K562 (cell line): ENCODE data around the gene EP300. TPM values are rescaled to one million over a fixed set of nuclear protein-coding genes. Genes with fewer than 3 reads are reported as not detected.

Experiments used
- ATAC-seq: fragments of 200-7000 bp; cut with Tn5 transposase; 3 replicates; pipeline ENCODE4 v1.9.1; 2020; ENCODE audit warnings: moderate library complexity
- BruUV-seq: library from RNA; stranded (reverse); fragments of 400-500 nt; replicated peaks from 2 replicates; lab custom pipeline; 2021; lab: Mats Ljungman, UMichigan
- CTCF ChIA-PET: fragments of 300-600 bp; formaldehyde crosslinking; extraction: SDS; loops from one replicate; lab custom pipeline; 2021; ENCODE audit warnings: low intra/inter-chr PET ratio; lab: Yijun Ruan, JAX
- POLR2A ChIA-PET: fragments of 300-600, 350-650 bp; sonication (Branson Sonifier 250); formaldehyde crosslinking; extraction: SDS; loops from one replicate; lab custom pipeline; 2021; ENCODE audit warnings: antibody characterized with exemption, inconsistent platforms; lab: Yijun Ruan, JAX
- DNase-seq, 4 experiments: peaks; one replicate each; pipeline versions ENCODE4 v3.0.0 to v3.0.0-alpha.2; 2011 to 2018; ENCODE audit warnings: low spot score in 3 of 4, mixed read lengths in 3 of 4; ENCODE audit errors: extremely low read depth in 1 of 4
- FAIRE-seq: peaks from 2 replicates; lab custom pipeline; 2011; peaks lifted over from hg19 to GRCh38; lab: Jason Lieb, UNC
- H2AFZ ChIP-seq: 2 replicates; pipeline ENCODE4 v1.6.0; 2011; ENCODE audit warnings: low read depth, low read length, control low read depth, inconsistent platforms
- H3K27ac ChIP-seq: fragments of 200-600 bp; 3 replicates; pipeline ENCODE4 v1.8.0; 2011; ENCODE audit warnings: low read depth, mild to moderate bottlenecking, control low read depth, inconsistent platforms, low read length, moderate library complexity, mixed read lengths; ENCODE audit errors: extremely low read depth
- H3K27me3 ChIP-seq, 2 experiments: fragments of 300-600 bp in 1 of 2; 2 replicates in 1 of 2; 3 replicates in 1 of 2; pipeline versions ENCODE4 v1.6.0 to v1.8.0; 2011; ENCODE audit warnings: inconsistent platforms in 2 of 2, low read length in 2 of 2, mild to moderate bottlenecking in 1 of 2, mixed read lengths in 1 of 2, moderate library complexity in 1 of 2; ENCODE audit not compliant: control insufficient read depth in 2 of 2, insufficient read depth in 2 of 2
- H3K36me3 ChIP-seq: fragments of 300-600 bp; 3 replicates; pipeline ENCODE4 v1.8.0; 2011; ENCODE audit warnings: mild to moderate bottlenecking, low read length, inconsistent platforms; ENCODE audit not compliant: control insufficient read depth, insufficient read depth
- H3K4me1 ChIP-seq, 2 experiments: fragments of 200-600 bp in 1 of 2; replicated peaks in 1 of 2; 2 replicates in 1 of 2; 3 replicates in 1 of 2; pipeline versions ENCODE4 v1.5.1 to v1.8.0; 2011; ENCODE audit warnings: inconsistent platforms in 2 of 2, low read length in 2 of 2, mild to moderate bottlenecking in 1 of 2, mixed read lengths in 1 of 2, moderate library complexity in 1 of 2; ENCODE audit not compliant: control insufficient read depth in 2 of 2, insufficient read depth in 2 of 2
- H3K4me2 ChIP-seq: 2 replicates; pipeline ENCODE4 v1.6.1; 2011; ENCODE audit warnings: low read length, control low read depth, inconsistent platforms, mixed read lengths; ENCODE audit not compliant: insufficient read depth
- H3K4me3 ChIP-seq: fragments of 200-600 bp; sonication (generic), shearing (Covaris generic); 2 replicates; pipeline ENCODE4 v1.5.1; 2016; ENCODE audit warnings: control low read depth, inconsistent platforms
- H3K79me2 ChIP-seq: fragments of 200-600 bp; 3 replicates; pipeline ENCODE4 v1.8.0; 2011; ENCODE audit warnings: low read length, inconsistent platforms; ENCODE audit not compliant: control insufficient read depth, insufficient read depth
- H3K9ac ChIP-seq, 2 experiments: 2 replicates each; pipeline versions ENCODE4 v1.6.0 to v1.6.1; 2011; ENCODE audit warnings: low read depth in 2 of 2, low read length in 2 of 2, control low read depth in 1 of 2, inconsistent platforms in 1 of 2, mild to moderate bottlenecking in 1 of 2, mixed read lengths in 1 of 2; ENCODE audit not compliant: insufficient read depth in 1 of 2
- H3K9me1 ChIP-seq: one replicate; pipeline ENCODE4 v1.6.0; 2011; ENCODE audit warnings: inconsistent platforms, mild to moderate bottlenecking, low read length, moderate library complexity; ENCODE audit not compliant: control insufficient read depth, insufficient read depth
- H3K9me3 ChIP-seq: replicated peaks from 2 replicates; pipeline ENCODE4 v1.5.1; 2011; ENCODE audit warnings: low read depth, low read length, inconsistent platforms; ENCODE audit not compliant: control insufficient read depth, insufficient read depth
- H4K20me1 ChIP-seq: replicated peaks from 2 replicates; pipeline ENCODE4 v1.6.1; 2011; ENCODE audit warnings: low read length, inconsistent platforms, mixed read lengths; ENCODE audit not compliant: control insufficient read depth, insufficient read depth
- CEBPG ChIP-seq, 3 experiments: fragments of 200-800 bp in 1 of 3; sonication (Bioruptor generic) in 1 of 3; sonication (generic) in 1 of 3; formaldehyde crosslinking in 1 of 3; IDR thresholded peaks in 2 of 3; conservative IDR thresholded peaks in 1 of 3; 2 replicates each; pipeline versions ENCODE4 v1.6.1 to v1.8.0; 2016 to 2022; ENCODE audit warnings: missing compliant biosample characterization in 2 of 3, missing genetic modification characterization in 2 of 3, mild to moderate bottlenecking in 1 of 3, missing genetic modification reagents in 1 of 3
- E2F6 ChIP-seq, 2 experiments: IDR thresholded peaks; 2 replicates each; pipeline ENCODE4 v1.6.1; 2011; ENCODE audit warnings: borderline replicate concordance in 1 of 2, control low read depth in 1 of 2, low read depth in 1 of 2, low read length in 1 of 2, mild to moderate bottlenecking in 1 of 2, mixed read lengths in 1 of 2, moderate library complexity in 1 of 2; ENCODE audit not compliant: insufficient read depth in 1 of 2, insufficient read length in 1 of 2, poor library complexity in 1 of 2, severe bottlenecking in 1 of 2; ENCODE audit errors: extremely low read depth in 1 of 2
- MAZ ChIP-seq, 2 experiments: fragments of 450-650 bp in 1 of 2; sonication (generic) in 1 of 2; formaldehyde crosslinking; IDR thresholded peaks in 1 of 2; conservative IDR thresholded peaks in 1 of 2; 2 replicates each; pipeline versions ENCODE4 v1.4.0 to v1.5.0; 2020; ENCODE audit warnings: mild to moderate bottlenecking in 1 of 2, missing genetic modification reagents in 1 of 2
- NCOA4 ChIP-seq: fragments of 450-650 bp; IDR thresholded peaks from 2 replicates; pipeline ENCODE4 v1.6.1; 2018; ENCODE audit warnings: mild to moderate bottlenecking; ENCODE audit not compliant: partially characterized antibody
- NCOA6 ChIP-seq: fragments of 450-650 bp; IDR thresholded peaks from 2 replicates; pipeline ENCODE4 v1.6.1; 2017; ENCODE audit warnings: mild to moderate bottlenecking
- POLR3G ChIP-seq: IDR thresholded peaks from 2 replicates; pipeline ENCODE4 v1.6.1; 2011; ENCODE audit not compliant: insufficient read length, insufficient replicate concordance; ENCODE audit errors: extremely low read depth
- ZBTB5 ChIP-seq: fragments of 450-650 bp; IDR thresholded peaks from 2 replicates; pipeline ENCODE4 v1.6.1; 2017; ENCODE audit warnings: antibody characterized with exemption
- ZKSCAN8 ChIP-seq: fragments of 200-800 bp; sonication (Bioruptor generic); IDR thresholded peaks from 2 replicates; pipeline ENCODE4 v1.6.1; 2016; ENCODE audit warnings: missing genetic modification characterization, missing compliant biosample characterization
- ZNF407 ChIP-seq: fragments of 450-650 bp; IDR thresholded peaks from 2 replicates; pipeline ENCODE4 v1.6.1; 2016; ENCODE audit warnings: low read depth
- ZNF77 ChIP-seq: fragments of 250-450 bp; sonication (Bioruptor Pico); IDR thresholded peaks from 2 replicates; pipeline ENCODE4 v1.5.0; 2020
- WGBS: fragments of 100-300 bp; shearing (Covaris generic); methylation state at CpG from one replicate; pipeline ENCODE4 v1.1.6; 2016; ENCODE audit warnings: low coverage, mixed read lengths; ENCODE audit not compliant: insufficient coverage; ENCODE audit errors: missing lambda C conversion rate; 5-methylcytosine and 5-hydroxymethylcytosine counted together
- in situ Hi-C: fragments of 300-500 bp; cut with MboI; formaldehyde crosslinking; loops from 4 replicates; pipeline ENCODE4 v1.15.0; 2018; ENCODE audit warnings: inconsistent platforms, mixed read lengths
- intact Hi-C: fragments of 100-400 bp; cut with micrococcal nuclease; formaldehyde crosslinking; loops from 2 replicates; pipeline ENCODE4 v1.14.2; 2022
- polyA plus RNA-seq, 8 experiments: library from polyadenylated mRNA; depleted of rRNA in 4 of 8; stranded (reverse) in 5 of 8; unstranded in 3 of 8; fragments of >200 nt; fragmentation: Nextera tagmentation in 2 of 8; fragmentation: Illumina TruSeq in 1 of 8; extraction: Ambion mirVana in 2 of 8; extraction: Trizol in 1 of 8; gene quantifications; 2 replicates each; pipeline versions ENCODE4 v1.2.1 to v1.2.3, GENCODE V29; 2011 to 2014; ENCODE audit warnings: inconsistent platforms in 1 of 8, missing spikeins in 1 of 8
- total RNA-seq, 7 experiments: library from RNA; depleted of rRNA in 6 of 7; stranded (reverse); fragments of >200 nt in 6 of 7; fragmentation: Illumina TruSeq in 2 of 7; extraction: Trizol in 2 of 7; gene quantifications; 2 replicates each; pipeline versions ENCODE4 v1.2.1 to v1.2.3, GENCODE V29; 2011 to 2021; ENCODE audit warnings: low replicate concordance in 1 of 7

Gene EP300
- total and polyA plus RNA-seq, 9 of the 15 experiments (the other 6 are each of a cell fraction or from before 2014, with no cell fraction given) = 2.2 to 28.6 (median 10.9) TPM

- peaks cover 0 to 3% of the 10 kb centered on the region in 2 experiments; a peak in 1 of 5 replicates for H3K4me1 ChIP-seq
- H2AFZ ChIP-seq = 0 out of 2 replicates have a peak overlapping the region, but pooled peaks have one; percentile 44
- no peaks in the 10 kb centered on the region for H4K20me1 ChIP-seq
- DNase-seq = no peak
- POLR2A ChIA-PET = no interaction called here
- no peak overlapping the region for H3K27ac ChIP-seq
- 23% methylated on average over 2 of the region's 2 CpGs for WGBS
- H3K4me3 ChIP-seq = no peak overlapping the region
- intact Hi-C loops = no loop called here
- H3K4me2 ChIP-seq = no peak overlapping the region
- H3K9me1 ChIP-seq = no peaks in the 10 kb centered on the region
- no TSS peak for BruUV-seq
- FAIRE-seq = no peak
- H3K79me2 ChIP-seq = no peaks in the 10 kb centered on the region
- no peaks in the 10 kb centered on the region for H3K36me3 ChIP-seq
- no peak overlapping the region for H3K9ac ChIP-seq
- CTCF ChIA-PET = no interaction called here
- no peaks in the 10 kb centered on the region for H3K9me3 ChIP-seq
- no peak for ATAC-seq
- H3K27me3 ChIP-seq = 0 out of 5 replicates have a peak, but pooled peaks cover 0 to under 1% of the 10 kb centered on the region in 2 experiments
- in situ Hi-C loops = loop anchor here (10.0 kb wide), 1 partner anchor 131 kb away; the partner anchor contains the start of gene RBX1
- TF ChIP-seq MAZ (CRISPR knock-in tag; conservative IDR thresholded peaks at IDR 0.05 in 1 of 2, IDR thresholded peaks at IDR 0.05 in 1 of 2) (no peak), ZBTB5 (no peak), NCOA4 (no peak), ZNF77 (CRISPR knock-in tag) (no peak), ZKSCAN8 (CRISPR knock-in tag) (no peak), NCOA6 (no peak), CEBPG (CRISPR knock-in tag; IDR thresholded peaks at IDR 0.05) (no peak), CEBPG (tag; conservative IDR thresholded peaks at IDR 0.05 in 1 of 2, IDR thresholded peaks at IDR 0.05 in 1 of 2) (no peak), POLR3G (no peak), ZNF407 (no peak), E2F6 (IDR thresholded peaks at IDR 0.05; ENCODE audit: borderline replicate concordance in 1 of 2, extremely low read depth in 1 of 2, insufficient read depth in 1 of 2, insufficient read length in 1 of 2, low read depth in 1 of 2, low read length in 1 of 2, poor library complexity in 1 of 2, severe bottlenecking in 1 of 2) (no peak)
Observed at GRCh38 chr22:41085842-41086241, 6.5 kb upstream of the EP300 start.
